ENCODE results near the gene CARMIL3.

The CARMIL3 gene

GRCh38 chr14:24054324-24054641, 2.5 kb downstream of the CARMIL3 start:
- TF ChIP-seq EZH2 (IDR thresholded peaks at IDR 0.05; ENCODE audit: borderline replicate concordance, low read length) (no peak), CTCF (IDR thresholded peaks at IDR 0.05; ENCODE audit: low read length) (no peak)
- no peaks in the 10 kb centered on the region for H3K9me3 ChIP-seq (ENCODE audit: low read length)
- H3K27me3 ChIP-seq (ENCODE audit: insufficient read depth, low read length), result peaks cover 4% of the 10 kb centered on the region; the same call in 1 of the 2 replicates
- H3K79me2 ChIP-seq (ENCODE audit: insufficient read depth, low read length), result no peaks in the 10 kb centered on the region
- no peaks in the 10 kb centered on the region for H4K20me1 ChIP-seq (ENCODE audit: insufficient read depth, low read length)
- no peak overlapping the region for H3K9ac ChIP-seq (ENCODE audit: low read length)
- H2AFZ ChIP-seq (ENCODE audit: low read length), result no peak overlapping the region
- no peak overlapping the region for H3K4me3 ChIP-seq (ENCODE audit: low read depth, low read length, poor library complexity, severe bottlenecking)
- peaks cover 16% of the 10 kb centered on the region for H3K4me1 ChIP-seq (ENCODE audit: insufficient read depth, low read length, severe bottlenecking)
- H3K9me2 ChIP-seq (ENCODE audit: low read depth, low read length), result no peaks in the 10 kb centered on the region
- no peaks in the 10 kb centered on the region for H3K36me3 ChIP-seq (ENCODE audit: insufficient read depth, low read length)
- H3K4me2 ChIP-seq (ENCODE audit: low read length), result no peak overlapping the region
- H3K27ac ChIP-seq (ENCODE audit: low read depth, low read length, poor library complexity, severe bottlenecking), result no peak overlapping the region
- no peaks in the 10 kb centered on the region for H3F3A ChIP-seq (ENCODE audit: insufficient read depth, low read length)

GRCh38 chr14:24054646-24055045, 2.8 kb downstream of the CARMIL3 start:
- Histone ChIP-seq H3K9ac (ENCODE audit: low read length) (no peak overlapping the region), H3K27me3 (ENCODE audit: insufficient read depth, low read length) (peaks cover 4% of the 10 kb centered on the region; the same call in 1 of the 2 replicates), H3K79me2 (ENCODE audit: insufficient read depth, low read length) (no peaks in the 10 kb centered on the region), H2AFZ (ENCODE audit: low read length) (no peak overlapping the region), H3F3A (ENCODE audit: insufficient read depth, low read length) (no peaks in the 10 kb centered on the region), H3K9me2 (ENCODE audit: low read depth, low read length) (no peaks in the 10 kb centered on the region), H3K4me1 (ENCODE audit: insufficient read depth, low read length, severe bottlenecking) (peaks cover 16% of the 10 kb centered on the region), H3K9me3 (ENCODE audit: low read length) (no peaks in the 10 kb centered on the region), H3K27ac (ENCODE audit: low read depth, low read length, poor library complexity, severe bottlenecking) (no peak overlapping the region), H3K4me3 (ENCODE audit: low read depth, low read length, poor library complexity, severe bottlenecking) (no peak overlapping the region), H3K4me2 (ENCODE audit: low read length) (no peak overlapping the region), H4K20me1 (ENCODE audit: insufficient read depth, low read length) (no peaks in the 10 kb centered on the region), H3K36me3 (ENCODE audit: insufficient read depth, low read length) (no peaks in the 10 kb centered on the region)
- TF ChIP-seq EZH2 (IDR thresholded peaks at IDR 0.05; ENCODE audit: borderline replicate concordance, low read length) (no peak), CTCF (IDR thresholded peaks at IDR 0.05; ENCODE audit: low read length) (no peak)

- no peak overlapping the region for H3K4me2 ChIP-seq (ENCODE audit: low read length)
- H2AFZ ChIP-seq (ENCODE audit: low read length), result no peak overlapping the region
- TF ChIP-seq CTCF (IDR thresholded peaks at IDR 0.05; ENCODE audit: low read length) (no peak), EZH2 (IDR thresholded peaks at IDR 0.05; ENCODE audit: borderline replicate concordance, low read length) (no peak)
- no peaks in the 10 kb centered on the region for H3K36me3 ChIP-seq (ENCODE audit: insufficient read depth, low read length)
- no peak overlapping the region for H3K27ac ChIP-seq (ENCODE audit: low read depth, low read length, poor library complexity, severe bottlenecking)
- H3K9me2 ChIP-seq (ENCODE audit: low read depth, low read length), result no peaks in the 10 kb centered on the region
- peaks cover 14% of the 10 kb centered on the region for H3K4me1 ChIP-seq (ENCODE audit: insufficient read depth, low read length, severe bottlenecking)
- H3K9me3 ChIP-seq (ENCODE audit: low read length), result no peaks in the 10 kb centered on the region
- no peaks in the 10 kb centered on the region for H3K79me2 ChIP-seq (ENCODE audit: insufficient read depth, low read length)
- H3K4me3 ChIP-seq (ENCODE audit: low read depth, low read length, poor library complexity, severe bottlenecking), result no peak overlapping the region
- H3F3A ChIP-seq (ENCODE audit: insufficient read depth, low read length), result no peaks in the 10 kb centered on the region
- H3K27me3 ChIP-seq (ENCODE audit: insufficient read depth, low read length), result peaks cover 4% of the 10 kb centered on the region; the same call in 1 of the 2 replicates
- H3K9ac ChIP-seq (ENCODE audit: low read length), result no peak overlapping the region
- no peaks in the 10 kb centered on the region for H4K20me1 ChIP-seq (ENCODE audit: insufficient read depth, low read length)
These were observed 4.4 kb downstream of the CARMIL3 start for GRCh38 chr14:24055971-24056799.
